ENCODE data around the gene HCFC1R1. TPM values are rescaled to one million over a fixed set of nuclear protein-coding genes. Genes with fewer than 3 reads are reported as not detected.
A peak's percentile ranks its signal among the peaks of the same experiment; 100 is the strongest.
"Not testable (repeated sequence)": the region's sequence is repeated elsewhere in the genome, so short reads cannot be mapped to it uniquely, and the experiment has no call there.

Gene HCFC1R1
- total RNA-seq, 3 donors from 2014 or later (not counting 1 experiment from before 2014, with no cell fraction given), result 15.4 to 21.8 (median 16.0) TPM

DNA sequence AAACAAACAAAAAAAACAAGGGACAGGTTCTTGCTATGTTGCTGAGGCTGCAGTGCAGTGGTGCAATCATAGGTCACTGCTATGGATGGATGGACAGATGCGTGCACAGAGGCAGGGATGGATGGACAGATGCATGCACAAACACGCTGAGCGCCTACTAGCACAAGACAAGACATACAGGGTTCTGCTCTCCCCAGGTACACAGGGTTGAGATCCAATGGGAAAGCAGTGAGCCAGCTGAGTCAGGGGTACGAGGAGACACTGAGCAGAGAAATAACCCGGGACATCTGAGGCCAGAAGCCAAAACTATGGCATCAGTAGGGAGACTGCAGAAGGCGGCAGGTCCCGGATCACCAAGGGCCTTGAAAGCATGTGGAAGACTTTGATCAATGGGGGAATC is 47.9 kb upstream of the HCFC1R1 start:
- no peak for TF ChIP-seq CTCF (IDR thresholded peaks at IDR 0.05)
- Mint-ChIP-seq H3K9me3 (no peaks in the 10 kb centered on the region), H3K4me1 (peaks cover 80 to 90% of the 10 kb centered on the region in 2 donors), H3K27ac (peak overlapping the region; percentile 92 to 95), H3K36me3 (no peaks in the 10 kb centered on the region), H3K27me3 (ENCODE audit: low read depth in 2 of 2) (no peaks in the 10 kb centered on the region), H3K4me3 (peak overlapping the region; percentile 60)
- WGBS (ENCODE audit: insufficient coverage), result 96% methylated on average over 7 of the region's 7 CpGs
- peaks cover 99% of the 10 kb centered on the region for H3K4me1 ChIP-seq (ENCODE audit: control insufficient read depth, insufficient read depth, low read length)
- H3K4me3 ChIP-seq (ENCODE audit: low read length), result no peak overlapping the region
- H3K9me3 ChIP-seq (ENCODE audit: control insufficient read depth, insufficient read depth, low read length), result no peaks in the 10 kb centered on the region
- no peak for DNase-seq
- ATAC-seq, result no peak
- intact Hi-C loops (cut with micrococcal nuclease), result no loop called here
- peaks cover 13% of the 10 kb centered on the region for H3K36me3 ChIP-seq (ENCODE audit: control insufficient read depth, insufficient read depth, low read length)
- H3K27ac ChIP-seq (ENCODE audit: low read length), result peak overlapping the region; percentile 22
- H3K27me3 ChIP-seq (ENCODE audit: control insufficient read depth, insufficient read depth, low read length), result no peaks in the 10 kb centered on the region

- H3K4me1 Mint-ChIP-seq, result peaks cover 74 to 89% of the 10 kb centered on the region in 2 donors
- H3K27me3 Mint-ChIP-seq (ENCODE audit: low read depth in 2 of 2), result no peaks in the 10 kb centered on the region
- intact Hi-C loops (cut with micrococcal nuclease), result no loop called here
- Histone ChIP-seq H3K4me3 (ENCODE audit: low read length) (no peak overlapping the region), H3K4me1 (ENCODE audit: control insufficient read depth, insufficient read depth, low read length) (peaks cover 99% of the 10 kb centered on the region), H3K9me3 (ENCODE audit: control insufficient read depth, insufficient read depth, low read length) (no peaks in the 10 kb centered on the region), H3K27ac (ENCODE audit: low read length) (peak overlapping the region; percentile 2), H3K27me3 (ENCODE audit: control insufficient read depth, insufficient read depth, low read length) (no peaks in the 10 kb centered on the region), H3K36me3 (ENCODE audit: control insufficient read depth, insufficient read depth, low read length) (peaks cover 13% of the 10 kb centered on the region)
- peak overlapping the region; percentile 73 for H3K4me3 Mint-ChIP-seq
- H3K9me3 Mint-ChIP-seq, result no peaks in the 10 kb centered on the region
- DNase-seq, result no peak
- TF ChIP-seq CTCF (IDR thresholded peaks at IDR 0.05), result no peak
- H3K36me3 Mint-ChIP-seq, result no peaks in the 10 kb centered on the region
- H3K27ac Mint-ChIP-seq, result peak overlapping the region; percentile 92 to 95
- ATAC-seq, result no peak
- 92% methylated on average over 9 of the region's 9 CpGs for WGBS (ENCODE audit: insufficient coverage)
These were observed 46.9 kb upstream of the HCFC1R1 start for GRCh38 chr16:3070608-3071111.

DNA sequence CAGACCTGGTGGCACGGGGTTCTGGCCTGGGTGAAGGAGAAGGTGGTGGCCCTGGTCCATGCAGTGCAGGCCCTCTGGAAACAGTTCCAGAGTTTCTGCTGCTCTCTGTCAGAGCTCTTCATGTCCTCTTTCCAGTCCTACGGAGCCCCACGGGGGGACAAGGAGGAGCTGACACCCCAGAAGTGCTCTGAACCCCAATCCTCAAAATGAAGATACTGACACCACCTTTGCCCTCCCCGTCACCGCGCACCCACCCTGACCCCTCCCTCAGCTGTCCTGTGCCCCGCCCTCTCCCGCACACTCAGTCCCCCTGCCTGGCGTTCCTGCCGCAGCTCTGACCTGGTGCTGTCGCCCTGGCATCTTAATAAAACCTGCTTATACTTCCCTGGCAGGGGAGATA is 45.4 kb upstream of the HCFC1R1 start:
- not testable (repeated sequence) for H3K4me3 ChIP-seq (ENCODE audit: low read length); H3K9me3 Mint-ChIP-seq

DNA sequence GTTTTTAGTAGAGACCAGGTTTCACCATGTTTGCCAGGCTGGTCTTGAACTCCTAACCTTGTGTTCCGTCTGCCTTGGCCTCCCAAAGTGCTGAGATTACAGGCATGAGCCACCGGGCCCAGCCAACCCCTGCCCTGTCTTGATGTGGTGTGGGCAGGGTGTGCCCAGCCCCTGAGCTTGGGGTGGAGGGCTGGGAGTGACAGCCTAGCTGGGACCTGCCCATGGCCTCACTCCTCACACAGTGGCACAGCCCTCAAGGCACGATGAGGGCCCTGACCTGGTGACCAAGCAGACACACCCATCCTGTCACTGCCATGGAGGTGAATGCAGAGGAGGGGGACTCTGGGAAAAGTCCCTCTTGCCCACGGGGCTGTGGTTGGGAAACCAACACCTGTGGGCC is 44.7 kb upstream of the HCFC1R1 start:
- Histone ChIP-seq H3K27ac (ENCODE audit: low read length) (peak overlapping the region; percentile 69), H3K36me3 (ENCODE audit: control insufficient read depth, insufficient read depth, low read length) (peaks cover 13% of the 10 kb centered on the region), H3K4me3 (ENCODE audit: low read length) (peak overlapping the region; percentile 55), H3K27me3 (ENCODE audit: control insufficient read depth, insufficient read depth, low read length) (no peaks in the 10 kb centered on the region), H3K4me1 (ENCODE audit: control insufficient read depth, insufficient read depth, low read length) (peaks cover 94% of the 10 kb centered on the region), H3K9me3 (ENCODE audit: control insufficient read depth, insufficient read depth, low read length) (no peaks in the 10 kb centered on the region)
- Mint-ChIP-seq H3K27me3 (ENCODE audit: low read depth in 2 of 2) (no peaks in the 10 kb centered on the region), H3K4me1 (peaks cover 57 to 84% of the 10 kb centered on the region in 2 donors), H3K9me3 (no peaks in the 10 kb centered on the region), H3K36me3 (no peaks in the 10 kb centered on the region), H3K27ac (peak overlapping the region; percentile 92 to 95), H3K4me3 (peak overlapping the region; percentile 96)
- DNase-seq, result peak in 1 of 2 donors; percentile 37
- WGBS (ENCODE audit: insufficient coverage), result 46% methylated on average over 3 of the region's 4 CpGs
- intact Hi-C loops (cut with micrococcal nuclease), result no loop called here
- no peak for ATAC-seq
- TF ChIP-seq CTCF (IDR thresholded peaks at IDR 0.05), result no peak

More for the DNA sequence above, 45.4 kb upstream of the HCFC1R1 start:
- H3K27me3 ChIP-seq (ENCODE audit: control insufficient read depth, insufficient read depth, low read length); H3K27me3 Mint-ChIP-seq (ENCODE audit: low read depth in 2 of 2); ATAC-seq; DNase-seq; H3K36me3 Mint-ChIP-seq; H3K9me3 ChIP-seq (ENCODE audit: control insufficient read depth, insufficient read depth, low read length); intact Hi-C loops (cut with micrococcal nuclease): not testable (repeated sequence)
- peaks cover 99% of the 10 kb centered on the region for H3K4me1 ChIP-seq (ENCODE audit: control insufficient read depth, insufficient read depth, low read length)
- peaks cover 13% of the 10 kb centered on the region for H3K36me3 ChIP-seq (ENCODE audit: control insufficient read depth, insufficient read depth, low read length)
- Mint-ChIP-seq H3K4me1 (peaks cover 63 to 85% of the 10 kb centered on the region in 2 donors), H3K27ac (peak overlapping the region; percentile 92 to 95), H3K4me3 (peak overlapping the region; percentile 73)
- peak overlapping the region; percentile 41 for H3K27ac ChIP-seq (ENCODE audit: low read length)
- 89% methylated on average over 10 of the region's 11 CpGs for WGBS (ENCODE audit: insufficient coverage)

All from natural killer cell (primary cell).